Mesenteric fat pad (tissue), 1 donor: ENCODE measurements around the gene REPS2. TPM values are rescaled to one million over a fixed set of nuclear protein-coding genes. Genes with fewer than 3 reads are reported as not detected.

Source experiments
- DNase-seq: peaks from one replicate; pipeline ENCODE4 v3.0.0-alpha.2; 2020; ENCODE audit warnings: low spot score
- total RNA-seq: library from RNA; stranded (reverse); fragmentation: NEBNext Ultra II Directional; extraction: Animal tissue kit (Norgen Biotek cat#: 25700); gene quantifications from one replicate; pipeline ENCODE4 v1.2.1, GENCODE V29; 2021
- donor health status: DM: yes; HTN: yes; CAD: no.

REPS2 gene
- total RNA-seq, 1 donor from 2014 or later = 6.1 TPM

- no peak for DNase-seq
Observed at GRCh38 chrX:17033225-17033624, 86.8 kb downstream of the REPS2 start.

GRCh38 chrX:17035111-17035510, 88.7 kb downstream of the REPS2 start:
- DNase-seq = no peak

- DNase-seq = no peak
Observed at GRCh38 chrX:17036171-17036961, 89.9 kb downstream of the REPS2 start.

GRCh38 chrX:17038277-17038676, 91.8 kb downstream of the REPS2 start:
- DNase-seq = no peak

- DNase-seq = no peak
Observed at GRCh38 chrX:17038681-17039161, 92.3 kb downstream of the REPS2 start.

- no peak for DNase-seq
Observed at GRCh38 chrX:17039826-17040225, 93.4 kb downstream of the REPS2 start.

- no peak for DNase-seq
Observed at GRCh38 chrX:17040711-17041110, 94.3 kb downstream of the REPS2 start.

GRCh38 chrX:17042037-17042436, 95.6 kb downstream of the REPS2 start:
- DNase-seq = no peak

GRCh38 chrX:17046478-17047097, 100.1 kb downstream of the REPS2 start:
- DNase-seq = no peak

GRCh38 chrX:17047224-17047623, 100.8 kb downstream of the REPS2 start:
- no peak for DNase-seq

- no peak for DNase-seq
Observed at GRCh38 chrX:17052210-17052609, 105.8 kb downstream of the REPS2 start.

GRCh38 chrX:17052793-17053192, 106.3 kb downstream of the REPS2 start:
- DNase-seq = no peak

- no peak for DNase-seq
Observed at GRCh38 chrX:17053502-17053901, 107.0 kb downstream of the REPS2 start.

GRCh38 chrX:17056868-17057608, 110.6 kb downstream of the REPS2 start:
- DNase-seq = no peak

- no peak for DNase-seq
Observed at GRCh38 chrX:17062065-17062464, 115.6 kb downstream of the REPS2 start.

GRCh38 chrX:17065100-17065499, 118.6 kb downstream of the REPS2 start:
- DNase-seq = no peak

GRCh38 chrX:17067534-17067933, 121.1 kb downstream of the REPS2 start:
- no peak for DNase-seq

- no peak for DNase-seq
Observed at GRCh38 chrX:17072301-17072700, 125.8 kb downstream of the REPS2 start.

- no peak for DNase-seq
Observed at GRCh38 chrX:17072721-17073230, 126.3 kb downstream of the REPS2 start.

GRCh38 chrX:17075004-17075403, 128.5 kb downstream of the REPS2 start:
- no peak for DNase-seq

GRCh38 chrX:17077361-17077760, 130.9 kb downstream of the REPS2 start:
- no peak for DNase-seq
